Measurements from ENCODE around the gene WDFY2.

- TF ChIP-seq CEBPB (IDR thresholded peaks at IDR 0.05; ENCODE audit: borderline replicate concordance in 1 of 2, low read depth in 2 of 2, low read length in 2 of 2) (no peak), CTCF (IDR thresholded peaks at IDR 0.05 in 2 of 3, conservative IDR thresholded peaks at IDR 0.05 in 1 of 3; ENCODE audit: control insufficient read depth in 2 of 3, extremely low read depth in 1 of 3, insufficient read depth in 1 of 3, low read depth in 3 of 3, low read length in 3 of 3) (no peak), SUZ12 (IDR thresholded peaks at IDR 0.05; ENCODE audit: unreplicated experiment) (no peak), JUND (IDR thresholded peaks at IDR 0.05; ENCODE audit: low read depth, low read length) (no peak), PKNOX1 (IDR thresholded peaks at IDR 0.05) (no peak), NFYB (IDR thresholded peaks at IDR 0.05; ENCODE audit: insufficient read depth, low read depth, low read length) (no peak), HDGF (IDR thresholded peaks at IDR 0.05) (no peak)
Measured at GRCh38 chr13:51549050-51549449, 35.2 kb upstream of the WDFY2 start.

Measured in GM12878 (cell line).